Hepatocyte (in vitro differentiated cells): ENCODE results near the gene GLIPR1. TPM values are rescaled to one million over a fixed set of nuclear protein-coding genes. Genes with fewer than 3 reads are reported as not detected.

ENCODE experiments used
- DNase-seq: peaks from one replicate; pipeline ENCODE4 v3.0.0-alpha.2; 2016; ENCODE audit warnings: low spot score
- H2AFZ ChIP-seq: fragments of 200-600 bp; sonication (generic); 2 replicates; pipeline ENCODE4 v1.6.0; 2016; ENCODE audit warnings: antibody characterized with exemption, mild to moderate bottlenecking
- H3K27ac ChIP-seq: fragments of 200-600 bp; sonication (generic); 2 replicates; pipeline ENCODE4 v1.5.1; 2016; ENCODE audit warnings: mild to moderate bottlenecking
- H3K27me3 ChIP-seq: fragments of 200-600 bp; sonication (generic); 2 replicates; pipeline ENCODE4 v1.6.1; 2016
- H3K36me3 ChIP-seq: fragments of 200-600 bp; sonication (generic); replicated peaks from 2 replicates; pipeline ENCODE4 v1.5.1; 2016; ENCODE audit warnings: low read depth; ENCODE audit not compliant: insufficient read depth
- H3K4me1 ChIP-seq: fragments of 200-600 bp; sonication (generic); 2 replicates; pipeline ENCODE4 v1.5.1; 2016; ENCODE audit warnings: mild to moderate bottlenecking, moderate library complexity; ENCODE audit not compliant: insufficient read depth
- H3K4me2 ChIP-seq: fragments of 200-600 bp; sonication (generic); 2 replicates; pipeline ENCODE4 v1.6.0; 2016
- H3K4me3 ChIP-seq: fragments of 200-600 bp; sonication (generic); 2 replicates; pipeline ENCODE4 v1.5.1; 2016; ENCODE audit warnings: mild to moderate bottlenecking
- H3K79me2 ChIP-seq: fragments of 200-600 bp; sonication (generic); 2 replicates; pipeline ENCODE4 v1.6.0; 2017; ENCODE audit warnings: mild to moderate bottlenecking
- H3K9me2 ChIP-seq: fragments of 200-600 bp; sonication (generic); replicated peaks from 2 replicates; pipeline ENCODE4 v1.6.0; 2017; ENCODE audit warnings: mild to moderate bottlenecking; ENCODE audit not compliant: insufficient read depth
- H3K9me3 ChIP-seq: fragments of 200-600 bp; sonication (generic); 2 replicates; pipeline ENCODE4 v1.5.1; 2016; ENCODE audit warnings: low read depth, mild to moderate bottlenecking
- H4K20me1 ChIP-seq: fragments of 200-600 bp; sonication (generic); 2 replicates; pipeline ENCODE4 v1.6.0; 2016; ENCODE audit warnings: mild to moderate bottlenecking; ENCODE audit not compliant: insufficient read depth, poor library complexity, severe bottlenecking
- CTCF ChIP-seq: fragments of 200-600 bp; sonication (generic); IDR thresholded peaks from 2 replicates; pipeline ENCODE4 v1.5.1; 2016; ENCODE audit warnings: antibody characterized with exemption, mild to moderate bottlenecking; ENCODE audit not compliant: poor library complexity
- EZH2 ChIP-seq: fragments of 200-600 bp; sonication (generic); IDR thresholded peaks from 2 replicates; pipeline ENCODE4 v1.6.1; 2016; ENCODE audit warnings: antibody characterized with exemption, mild to moderate bottlenecking, borderline replicate concordance
- EZH2phosphoT487 ChIP-seq: fragments of 200-600 bp; sonication (generic); IDR thresholded peaks from one replicate; pipeline ENCODE4 v1.6.1; 2018; ENCODE audit warnings: antibody characterized with exemption, mild to moderate bottlenecking, low read depth, moderate library complexity; ENCODE audit not compliant: unreplicated experiment, severe bottlenecking
- WGBS: methylation state at CpG from one replicate; pipeline ENCODE4 v1.1.6; 2016; ENCODE audit warnings: low lambda C conversion rate; ENCODE audit errors: missing lambda C conversion rate; 5-methylcytosine and 5-hydroxymethylcytosine counted together
- polyA plus RNA-seq: library from polyadenylated mRNA; unstranded; fragments of >200 nt; fragmentation: Nextera tagmentation; extraction: Ambion mirVana; gene quantifications from 2 replicates; pipeline ENCODE4 v1.2.1, GENCODE V29; 2016
- total RNA-seq: library from RNA; depleted of rRNA; stranded (reverse); fragments of >200 nt; gene quantifications from 2 replicates; pipeline ENCODE4 v1.2.3, GENCODE V29; 2014

Gene GLIPR1
- total and polyA plus RNA-seq, 2 experiments from 2014 or later, result 6.9 to 24.5 TPM

GRCh38 chr12:75471902-75472890 is 8.4 kb upstream of the GLIPR1 start:
- no peak overlapping the region for H3K4me3 ChIP-seq
- H3K27me3 ChIP-seq, result no peaks in the 10 kb centered on the region
- TF ChIP-seq EZH2, result no peak
- no peak for TF ChIP-seq EZH2phosphoT487
- no peak for TF ChIP-seq CTCF
- H3K4me1 ChIP-seq, result no peaks in the 10 kb centered on the region
- 88% methylated on average over 6 of the region's 6 CpGs for WGBS
- no peaks in the 10 kb centered on the region for H3K79me2 ChIP-seq
- H3K4me2 ChIP-seq, result no peak overlapping the region
- H2AFZ ChIP-seq, result no peak overlapping the region
- DNase-seq, result no peak
- H4K20me1 ChIP-seq, result no peaks in the 10 kb centered on the region
- H3K9me3 ChIP-seq, result no peaks in the 10 kb centered on the region
- H3K9me2 ChIP-seq, result no peaks in the 10 kb centered on the region
- H3K36me3 ChIP-seq, result no peaks in the 10 kb centered on the region
- no peak overlapping the region for H3K27ac ChIP-seq

- no peak overlapping the region for H3K4me2 ChIP-seq
- 74% methylated on average over 2 of the region's 2 CpGs for WGBS
- no peaks in the 10 kb centered on the region for H3K9me2 ChIP-seq
- no peaks in the 10 kb centered on the region for H3K79me2 ChIP-seq
- H3K27ac ChIP-seq, result no peak overlapping the region
- H3K9me3 ChIP-seq, result no peaks in the 10 kb centered on the region
- no peak overlapping the region for H3K4me3 ChIP-seq
- no peaks in the 10 kb centered on the region for H3K4me1 ChIP-seq
- no peaks in the 10 kb centered on the region for H3K27me3 ChIP-seq
- DNase-seq, result no peak
- TF ChIP-seq CTCF (no peak), EZH2 (no peak), EZH2phosphoT487 (no peak)
- no peak overlapping the region for H2AFZ ChIP-seq
- H4K20me1 ChIP-seq, result no peaks in the 10 kb centered on the region
- no peaks in the 10 kb centered on the region for H3K36me3 ChIP-seq
Measured at GRCh38 chr12:75474116-75474515, 6.4 kb upstream of the GLIPR1 start.

DNA sequence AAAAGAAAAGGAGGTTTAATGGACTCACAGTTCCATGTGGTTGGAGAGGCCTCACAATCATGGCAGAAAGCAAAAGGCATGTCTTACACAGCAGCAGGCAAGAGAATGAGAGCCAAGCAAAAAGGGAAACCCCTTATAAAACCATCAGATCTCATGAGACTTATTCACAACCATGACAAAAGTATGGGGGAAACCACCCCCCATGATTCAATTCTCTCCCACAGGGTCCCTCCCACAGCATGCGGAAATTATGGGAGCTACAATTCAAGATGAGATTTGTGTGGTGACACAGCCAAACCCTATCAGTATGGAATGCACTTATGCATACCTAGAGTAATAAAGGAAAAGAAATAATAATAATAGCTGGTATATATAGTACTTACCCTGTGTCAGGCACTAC is 4.5 kb upstream of the GLIPR1 start:
- Histone ChIP-seq H2AFZ (no peak overlapping the region), H3K9me3 (no peaks in the 10 kb centered on the region), H3K27ac (no peak overlapping the region), H4K20me1 (no peaks in the 10 kb centered on the region), H3K4me3 (no peak overlapping the region), H3K4me1 (peaks cover 4% of the 10 kb centered on the region), H3K9me2 (no peaks in the 10 kb centered on the region), H3K79me2 (no peaks in the 10 kb centered on the region), H3K27me3 (no peaks in the 10 kb centered on the region), H3K36me3 (no peaks in the 10 kb centered on the region), H3K4me2 (no peak overlapping the region)
- 96% methylated on average over 1 of the region's 1 CpG for WGBS
- DNase-seq, result no peak
- TF ChIP-seq CTCF (no peak), EZH2 (no peak), EZH2phosphoT487 (no peak)
